ENCODE measurements around the gene MAPK10.
"Not testable (repeated sequence)": the region's sequence is repeated elsewhere in the genome, so short reads cannot be mapped to it uniquely, and the experiment has no call there.

MAPK10 gene

GRCh38 chr4:86026720-86027119 lies 333.1 kb downstream of the MAPK10 start (continued):
- TF ChIP-seq ZNF580 (tag by site-specific recombination; IDR thresholded peaks at IDR 0.05) (0 out of 2 replicates have a peak, but pooled peaks have one; percentile 20), ZSCAN16 (tag by site-specific recombination; IDR thresholded peaks at IDR 0.05) (no peak), SP3 (tag by site-specific recombination; IDR thresholded peaks at IDR 0.05) (no peak), ZIC2 (tag by site-specific recombination; IDR thresholded peaks at IDR 0.05) (peak; percentile 17; the same call in 1 of the 2 replicates), ZNF843 (tag by site-specific recombination; IDR thresholded peaks at IDR 0.05) (0 out of 2 replicates have a peak, but pooled peaks have one; percentile 25), ZNF768 (tag by site-specific recombination; IDR thresholded peaks at IDR 0.05) (no peak), ZNF449 (tag by site-specific recombination; IDR thresholded peaks at IDR 0.05) (0 out of 2 replicates have a peak, but pooled peaks have one; percentile 25), ZNF214 (tag by site-specific recombination; IDR thresholded peaks at IDR 0.05; ENCODE audit: borderline replicate concordance) (no peak), GLI2 (tag by site-specific recombination; IDR thresholded peaks at IDR 0.05; ENCODE audit: borderline replicate concordance, low read depth) (no peak), ZNF433 (tag by site-specific recombination; IDR thresholded peaks at IDR 0.05; ENCODE audit: low read depth) (no peak)
- TF ChIP-seq, protein P1, sequence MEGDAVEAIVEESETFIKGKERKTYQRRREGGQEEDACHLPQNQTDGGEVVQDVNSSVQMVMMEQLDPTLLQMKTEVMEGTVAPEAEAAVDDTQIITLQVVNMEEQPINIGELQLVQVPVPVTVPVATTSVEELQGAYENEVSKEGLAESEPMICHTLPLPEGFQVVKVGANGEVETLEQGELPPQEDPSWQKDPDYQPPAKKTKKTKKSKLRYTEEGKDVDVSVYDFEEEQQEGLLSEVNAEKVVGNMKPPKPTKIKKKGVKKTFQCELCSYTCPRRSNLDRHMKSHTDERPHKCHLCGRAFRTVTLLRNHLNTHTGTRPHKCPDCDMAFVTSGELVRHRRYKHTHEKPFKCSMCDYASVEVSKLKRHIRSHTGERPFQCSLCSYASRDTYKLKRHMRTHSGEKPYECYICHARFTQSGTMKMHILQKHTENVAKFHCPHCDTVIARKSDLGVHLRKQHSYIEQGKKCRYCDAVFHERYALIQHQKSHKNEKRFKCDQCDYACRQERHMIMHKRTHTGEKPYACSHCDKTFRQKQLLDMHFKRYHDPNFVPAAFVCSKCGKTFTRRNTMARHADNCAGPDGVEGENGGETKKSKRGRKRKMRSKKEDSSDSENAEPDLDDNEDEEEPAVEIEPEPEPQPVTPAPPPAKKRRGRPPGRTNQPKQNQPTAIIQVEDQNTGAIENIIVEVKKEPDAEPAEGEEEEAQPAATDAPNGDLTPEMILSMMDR (tag by site-specific recombination; IDR thresholded peaks at IDR 0.05), result no peak

GRCh38 chr4:86021671-86022070 lies 338.2 kb downstream of the MAPK10 start:
- H3K4me1 ChIP-seq (ENCODE audit: control insufficient read depth, insufficient read depth, low read length); H3K4me3 ChIP-seq (ENCODE audit: low read depth, low read length); POLR2A ChIA-PET; H3K9me3 ChIP-seq (ENCODE audit: control insufficient read depth, insufficient read depth, low read depth, low read length); H3K27ac ChIP-seq (ENCODE audit: extremely low read depth, low read depth, low read length); H3K36me3 ChIP-seq (ENCODE audit: control insufficient read depth in 2 of 2, insufficient read depth in 1 of 2, low read length in 2 of 2); CTCF ChIA-PET: not testable (repeated sequence)

GRCh38 chr4:86019906-86020305 lies 339.9 kb downstream of the MAPK10 start:
- Histone ChIP-seq H3K9me3 (ENCODE audit: control insufficient read depth, insufficient read depth, low read depth, low read length) (no peaks in the 10 kb centered on the region), H3K36me3 (ENCODE audit: control insufficient read depth in 2 of 2, insufficient read depth in 1 of 2, low read length in 2 of 2) (no peaks in the 10 kb centered on the region), H3K4me3 (ENCODE audit: low read depth, low read length) (no peak overlapping the region), H3K27ac (ENCODE audit: extremely low read depth, low read depth, low read length) (no peak overlapping the region), H3K4me1 (ENCODE audit: control insufficient read depth, insufficient read depth, low read length) (no peaks in the 10 kb centered on the region)
- TF ChIP-seq MEIS1 (CRISPR knock-in tag; IDR thresholded peaks at IDR 0.05; ENCODE audit: borderline replicate concordance), result no peak
- CTCF ChIA-PET, result no interaction called here
- POLR2A ChIA-PET, result no interaction called here

DNA sequence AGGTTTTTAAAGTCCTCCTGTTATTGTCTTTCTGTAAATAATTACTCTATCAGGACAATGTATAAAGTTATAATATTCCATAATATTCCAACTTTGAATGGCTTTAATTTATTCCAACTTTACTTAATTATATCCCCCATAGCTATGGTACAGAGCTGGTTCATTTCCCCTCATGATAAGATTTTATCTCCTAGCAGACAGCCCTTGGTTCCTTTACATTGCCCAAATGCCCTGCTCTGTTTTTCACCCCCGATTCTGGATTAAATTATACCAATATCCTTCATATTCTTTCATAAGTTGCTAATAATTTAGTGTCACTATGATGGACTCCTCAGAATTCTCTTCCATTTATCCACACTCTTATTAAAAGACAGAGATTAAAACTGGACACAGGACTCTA lies 340.5 kb downstream of the MAPK10 start:
- ChIA-PET CTCF (interaction anchor here (1.1 kb wide), 1 partner anchor 25 kb away, joined by 3 read pairs; no protein-coding TSS in a partner anchor), POLR2A (no interaction called here)
- H3K36me3 ChIP-seq (ENCODE audit: control insufficient read depth in 2 of 2, insufficient read depth in 1 of 2, low read length in 2 of 2), result no peaks in the 10 kb centered on the region
- no peaks in the 10 kb centered on the region for H3K9me3 ChIP-seq (ENCODE audit: control insufficient read depth, insufficient read depth, low read depth, low read length)
- H3K27ac ChIP-seq (ENCODE audit: extremely low read depth, low read depth, low read length), result no peak overlapping the region
- H3K4me1 ChIP-seq (ENCODE audit: control insufficient read depth, insufficient read depth, low read length), result no peaks in the 10 kb centered on the region
- no peak overlapping the region for H3K4me3 ChIP-seq (ENCODE audit: low read depth, low read length)
- TF ChIP-seq ZNF776 (tag by site-specific recombination; IDR thresholded peaks at IDR 0.05; ENCODE audit: borderline replicate concordance), result no peak
- TF ChIP-seq ZNF549 (tag by site-specific recombination; IDR thresholded peaks at IDR 0.05), result no peak
- TF ChIP-seq ZNF114 (tag by site-specific recombination; IDR thresholded peaks at IDR 0.05), result no peak
- no peak for TF ChIP-seq OVOL3 (tag by site-specific recombination; IDR thresholded peaks at IDR 0.05)
- TF ChIP-seq, protein P2, sequence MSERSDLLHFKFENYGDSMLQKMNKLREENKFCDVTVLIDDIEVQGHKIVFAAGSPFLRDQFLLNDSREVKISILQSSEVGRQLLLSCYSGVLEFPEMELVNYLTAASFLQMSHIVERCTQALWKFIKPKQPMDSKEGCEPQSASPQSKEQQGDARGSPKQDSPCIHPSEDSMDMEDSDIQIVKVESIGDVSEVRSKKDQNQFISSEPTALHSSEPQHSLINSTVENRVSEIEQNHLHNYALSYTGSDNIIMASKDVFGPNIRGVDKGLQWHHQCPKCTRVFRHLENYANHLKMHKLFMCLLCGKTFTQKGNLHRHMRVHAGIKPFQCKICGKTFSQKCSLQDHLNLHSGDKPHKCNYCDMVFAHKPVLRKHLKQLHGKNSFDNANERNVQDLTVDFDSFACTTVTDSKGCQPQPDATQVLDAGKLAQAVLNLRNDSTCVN (tag by site-specific recombination; optimal IDR thresholded peaks at IDR 0.05), result no peak
- no peak for TF ChIP-seq ZNF830 (tag by site-specific recombination; IDR thresholded peaks at IDR 0.05; ENCODE audit: low read depth)

Data from HEK293 (cell line).